Ishikawa (cell line): Measurements from ENCODE around the gene EGFR.

Experiments
- CEBPB ChIP-seq: IDR thresholded peaks from 2 replicates; pipeline ENCODE4 v1.6.1; 2012
- CREB1 ChIP-seq: IDR thresholded peaks from 2 replicates; pipeline ENCODE4 v1.6.1; 2012; ENCODE audit warnings: low read depth
- EGR1 ChIP-seq: IDR thresholded peaks from 2 replicates; pipeline ENCODE4 v1.6.1; 2012
- EP300 ChIP-seq: IDR thresholded peaks from 2 replicates; pipeline ENCODE4 v1.6.1; 2012; ENCODE audit warnings: borderline replicate concordance
- FOXM1 ChIP-seq: IDR thresholded peaks from 2 replicates; pipeline ENCODE4 v1.6.1; 2012; ENCODE audit warnings: low read depth, borderline replicate concordance
- MAX ChIP-seq: IDR thresholded peaks from 2 replicates; pipeline ENCODE4 v1.6.1; 2012
- NFIC ChIP-seq: IDR thresholded peaks from 2 replicates; pipeline ENCODE4 v1.6.1; 2012
- RAD21 ChIP-seq: IDR thresholded peaks from 2 replicates; pipeline ENCODE4 v1.6.1; 2012; ENCODE audit warnings: low read depth
- REST ChIP-seq: IDR thresholded peaks from 2 replicates; pipeline ENCODE4 v1.6.1; 2012; ENCODE audit warnings: low read depth, mild to moderate bottlenecking
- TAF1 ChIP-seq: IDR thresholded peaks from 2 replicates; pipeline ENCODE4 v1.6.1; 2012; ENCODE audit warnings: low read depth, mild to moderate bottlenecking
- TCF12 ChIP-seq: IDR thresholded peaks from 2 replicates; pipeline ENCODE4 v1.6.1; 2012; ENCODE audit warnings: low read depth
- TEAD4 ChIP-seq: IDR thresholded peaks from 2 replicates; pipeline ENCODE4 v1.6.1; 2012
- USF1 ChIP-seq: IDR thresholded peaks from 2 replicates; pipeline ENCODE4 v1.6.1; 2012
- YY1 ChIP-seq: IDR thresholded peaks from 2 replicates; pipeline ENCODE4 v1.6.1; 2012; ENCODE audit warnings: low read depth
- ZBTB7A ChIP-seq: IDR thresholded peaks from 2 replicates; pipeline ENCODE4 v1.6.1; 2012; ENCODE audit warnings: low read depth

Gene EGFR

GRCh38 chr7:55178863-55179773 lies 160.3 kb downstream of the EGFR start:
- TF ChIP-seq CREB1, result no peak
- no peak for TF ChIP-seq TCF12
- no peak for TF ChIP-seq TAF1
- no peak for TF ChIP-seq RAD21
- TF ChIP-seq USF1, result no peak
- no peak for TF ChIP-seq FOXM1
- TF ChIP-seq REST, result no peak
- TF ChIP-seq CEBPB, result no peak
- no peak for TF ChIP-seq TEAD4
- no peak for TF ChIP-seq EP300
- TF ChIP-seq NFIC, result no peak
- no peak for TF ChIP-seq EGR1

GRCh38 chr7:55179931-55180682 lies 161.3 kb downstream of the EGFR start:
- TF ChIP-seq CREB1, result no peak
- no peak for TF ChIP-seq TCF12
- TF ChIP-seq EP300, result no peak
- no peak for TF ChIP-seq REST
- TF ChIP-seq RAD21, result no peak
- no peak for TF ChIP-seq TAF1
- TF ChIP-seq FOXM1, result no peak
- TF ChIP-seq CEBPB, result no peak
- no peak for TF ChIP-seq USF1
- TF ChIP-seq NFIC, result no peak
- TF ChIP-seq TEAD4, result no peak
- no peak for TF ChIP-seq ZBTB7A
- TF ChIP-seq MAX, result no peak
- TF ChIP-seq EGR1, result no peak
- no peak for TF ChIP-seq YY1

- no peak for TF ChIP-seq NFIC
- no peak for TF ChIP-seq TEAD4
- TF ChIP-seq USF1, result no peak
- TF ChIP-seq ZBTB7A, result no peak
- no peak for TF ChIP-seq YY1
- no peak for TF ChIP-seq RAD21
- TF ChIP-seq EP300, result no peak
- no peak for TF ChIP-seq CEBPB
- TF ChIP-seq EGR1, result no peak
- TF ChIP-seq TCF12, result no peak
- no peak for TF ChIP-seq REST
- TF ChIP-seq CREB1, result no peak
- no peak for TF ChIP-seq FOXM1
- no peak for TF ChIP-seq MAX
- TF ChIP-seq TAF1, result no peak
These were observed 162.2 kb downstream of the EGFR start for GRCh38 chr7:55180963-55181542.
